Ramos (cell line): Measurements from ENCODE around the gene CHMP5.

Experiments
- in situ Hi-C: fragments of 300-500 bp; cut with MboI; formaldehyde crosslinking; loops from one replicate; pipeline ENCODE4 v1.14.3; 2022; ENCODE audit warnings: low sequenced_read_pairs; ENCODE audit not compliant: unreplicated experiment

CHMP5 gene

GRCh38 chr9:33264473-33265177 is at the start of gene CHMP5, which contains the start of gene BAG1:
Gene CHMP5, plus strand, starts transcription at chr9:33265049. Its CDS starts 30 bp downstream, at chr9:33265079.
Gene BAG1, minus strand, starts transcription at chr9:33264708.
- in situ Hi-C loops, result no loop called here

- in situ Hi-C loops, result loop anchor here (5.0 to 10.0 kb wide), 2 partner anchors 34 to 146 kb away; partner anchors contain the start of gene SMU1
These were observed 43.9 kb upstream of the CHMP5 start for GRCh38 chr9:33220681-33221567.

GRCh38 chr9:33221568-33221884 is 43.3 kb upstream of the CHMP5 start:
- in situ Hi-C loops, result loop anchor here (5.0 to 10.0 kb wide), 2 partner anchors 34 to 147 kb away; partner anchors contain the start of gene SMU1

GRCh38 chr9:33222031-33222430 is 42.8 kb upstream of the CHMP5 start:
- in situ Hi-C loops, result loop anchor here (5.0 to 10.0 kb wide), 2 partner anchors 35 to 147 kb away; partner anchors contain the start of gene SMU1

GRCh38 chr9:33223696-33224095 is 41.2 kb upstream of the CHMP5 start:
- in situ Hi-C loops, result loop anchor here (5.0 to 10.0 kb wide), 2 partner anchors 36 to 149 kb away; partner anchors contain the start of gene SMU1

GRCh38 chr9:33225319-33226147 is 39.3 kb upstream of the CHMP5 start:
- in situ Hi-C loops, result loop anchor here (10.0 to 25.0 kb wide), 2 partner anchors 151 to 838 kb away; partner anchors contain the start of genes ACO1 and SMU1

GRCh38 chr9:33227008-33227398 is 37.8 kb upstream of the CHMP5 start:
- in situ Hi-C loops, result loop anchor here (10.0 to 25.0 kb wide), 2 partner anchors 152 to 840 kb away; partner anchors contain the start of genes ACO1 and SMU1

- in situ Hi-C loops, result loop anchor here (10.0 to 25.0 kb wide), 2 partner anchors 153 to 840 kb away; partner anchors contain the start of genes ACO1 and SMU1
These were observed 37.1 kb upstream of the CHMP5 start for GRCh38 chr9:33227741-33228140.

GRCh38 chr9:33228606-33229005 is 36.2 kb upstream of the CHMP5 start:
- in situ Hi-C loops, result loop anchor here (10.0 to 25.0 kb wide), 2 partner anchors 154 to 841 kb away; partner anchors contain the start of genes ACO1 and SMU1

- in situ Hi-C loops, result loop anchor here (10.0 to 25.0 kb wide), 2 partner anchors 155 to 842 kb away; partner anchors contain the start of genes ACO1 and SMU1
These were observed 35.3 kb upstream of the CHMP5 start for GRCh38 chr9:33229359-33230114.

GRCh38 chr9:33230756-33231622 is 33.9 kb upstream of the CHMP5 start:
- in situ Hi-C loops, result loop anchor here (25.0 kb wide), 1 partner anchor 844 kb away; the partner anchor contains the start of gene ACO1

GRCh38 chr9:33231623-33231942 is 33.3 kb upstream of the CHMP5 start:
- in situ Hi-C loops, result loop anchor here (25.0 kb wide), 1 partner anchor 844 kb away; the partner anchor contains the start of gene ACO1

GRCh38 chr9:33232815-33233214 is 32.0 kb upstream of the CHMP5 start:
- in situ Hi-C loops, result loop anchor here (25.0 kb wide), 1 partner anchor 846 kb away; the partner anchor contains the start of gene ACO1

GRCh38 chr9:33233626-33234342 is 31.1 kb upstream of the CHMP5 start:
- in situ Hi-C loops, result loop anchor here (25.0 kb wide), 1 partner anchor 846 kb away; the partner anchor contains the start of gene ACO1

GRCh38 chr9:33234511-33235467 is 30.1 kb upstream of the CHMP5 start:
- in situ Hi-C loops, result loop anchor here (25.0 kb wide), 1 partner anchor 847 kb away; the partner anchor contains the start of gene ACO1

- in situ Hi-C loops, result loop anchor here (25.0 kb wide), 1 partner anchor 849 kb away; the partner anchor contains the start of gene ACO1
These were observed 28.3 kb upstream of the CHMP5 start for GRCh38 chr9:33236571-33236970.
